Pericardium fibroblast (primary cell): ENCODE results near the gene NEU1. TPM values are rescaled to one million over a fixed set of nuclear protein-coding genes. Genes with fewer than 3 reads are reported as not detected.

Experiments used
- total RNA-seq: library from RNA; depleted of rRNA; stranded (reverse); fragments of >200 nt; gene quantifications from 2 replicates; pipeline ENCODE4 v1.2.3, GENCODE V29; 2015

Gene NEU1
- total RNA-seq: 55.6 and 65.6 TPM in 2 replicates

DNA sequence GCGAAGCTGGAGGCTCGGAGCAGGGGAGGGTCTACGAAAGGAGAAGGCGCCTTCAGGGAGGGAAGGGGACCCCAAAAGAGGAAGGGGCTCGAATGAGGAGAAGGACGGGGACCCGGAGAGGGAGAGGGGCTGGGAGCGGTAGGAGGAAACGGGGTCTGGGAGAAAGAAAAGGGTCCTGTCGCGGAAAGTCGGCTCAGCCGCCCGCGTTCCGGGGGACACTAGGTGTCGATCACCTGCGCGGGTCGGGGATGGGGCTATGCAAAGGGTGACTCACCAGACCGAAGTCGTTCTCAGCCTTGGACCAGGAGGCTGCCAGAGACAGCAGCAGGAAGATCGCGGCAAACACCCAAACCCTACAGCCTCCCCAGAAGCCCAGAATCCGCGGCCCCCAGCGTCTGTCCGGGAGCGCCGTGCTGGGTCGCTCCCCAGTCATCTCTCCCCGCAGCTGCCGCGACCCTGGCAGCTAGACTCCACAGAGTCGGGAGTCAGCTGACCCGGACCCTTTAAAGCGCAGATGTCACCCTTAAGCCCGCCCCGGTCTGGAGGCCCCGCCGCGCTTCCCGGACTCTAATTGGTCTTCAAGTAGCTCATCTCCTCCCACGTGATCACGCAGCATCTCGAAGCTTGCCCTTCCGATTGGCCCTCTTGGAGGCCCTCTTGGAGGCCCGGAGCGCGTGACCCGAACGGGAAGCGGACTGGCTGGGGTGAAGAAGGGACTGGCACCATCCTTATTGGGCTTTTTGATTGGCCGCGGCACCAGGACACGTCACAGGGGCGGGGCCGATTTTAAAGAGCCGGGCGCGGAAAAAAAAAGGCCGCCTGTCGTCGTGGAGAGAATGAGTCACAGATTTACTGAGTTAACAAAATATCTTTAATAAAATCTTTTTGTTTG, at the start of gene NEU1:
NEU1 (minus strand) TSS at position 478 of the 892 bp plus-strand sequence; CDS start at position 433, 45 bp downstream.

DNA sequence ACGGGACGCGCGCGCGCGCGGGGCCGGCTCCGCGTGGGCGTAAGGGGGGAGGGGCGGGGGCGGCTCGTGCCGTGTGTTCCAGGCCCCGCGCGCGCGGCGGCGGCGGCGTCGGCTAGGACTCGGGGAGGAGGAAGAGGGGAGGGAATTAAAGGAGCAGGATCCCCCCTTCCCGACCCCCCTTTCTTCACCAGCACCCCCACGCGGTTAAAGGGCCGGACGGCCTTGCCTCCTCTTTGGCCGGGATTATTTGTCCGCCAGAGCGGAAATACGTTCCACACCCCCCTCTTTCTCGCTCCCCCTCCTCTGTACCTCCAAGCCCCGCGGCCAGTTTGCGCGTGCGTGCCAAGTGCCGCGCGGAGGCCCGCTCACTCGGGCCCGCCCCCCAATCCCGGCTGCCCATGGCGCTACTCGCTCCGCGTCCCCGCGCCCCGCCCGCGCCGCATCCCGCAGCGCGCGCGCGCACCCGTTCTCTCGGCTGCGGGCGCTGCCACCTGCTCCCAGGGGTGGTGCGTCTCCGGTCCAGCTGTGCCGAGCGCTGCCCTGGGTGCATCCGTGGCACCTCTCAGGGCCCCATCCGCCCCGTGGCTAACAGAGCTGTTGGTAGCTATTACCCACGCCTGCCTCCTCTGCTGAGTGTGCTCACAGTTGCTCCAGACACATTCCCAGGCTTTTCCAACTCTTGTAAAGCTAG, 39.5 kb upstream of the NEU1 start, which contains the start of gene ZBTB12:
ZBTB12 (minus strand) TSS at position 134 of the 691 bp plus-strand sequence. CDS start 781 bp downstream, outside the sequence.

DNA sequence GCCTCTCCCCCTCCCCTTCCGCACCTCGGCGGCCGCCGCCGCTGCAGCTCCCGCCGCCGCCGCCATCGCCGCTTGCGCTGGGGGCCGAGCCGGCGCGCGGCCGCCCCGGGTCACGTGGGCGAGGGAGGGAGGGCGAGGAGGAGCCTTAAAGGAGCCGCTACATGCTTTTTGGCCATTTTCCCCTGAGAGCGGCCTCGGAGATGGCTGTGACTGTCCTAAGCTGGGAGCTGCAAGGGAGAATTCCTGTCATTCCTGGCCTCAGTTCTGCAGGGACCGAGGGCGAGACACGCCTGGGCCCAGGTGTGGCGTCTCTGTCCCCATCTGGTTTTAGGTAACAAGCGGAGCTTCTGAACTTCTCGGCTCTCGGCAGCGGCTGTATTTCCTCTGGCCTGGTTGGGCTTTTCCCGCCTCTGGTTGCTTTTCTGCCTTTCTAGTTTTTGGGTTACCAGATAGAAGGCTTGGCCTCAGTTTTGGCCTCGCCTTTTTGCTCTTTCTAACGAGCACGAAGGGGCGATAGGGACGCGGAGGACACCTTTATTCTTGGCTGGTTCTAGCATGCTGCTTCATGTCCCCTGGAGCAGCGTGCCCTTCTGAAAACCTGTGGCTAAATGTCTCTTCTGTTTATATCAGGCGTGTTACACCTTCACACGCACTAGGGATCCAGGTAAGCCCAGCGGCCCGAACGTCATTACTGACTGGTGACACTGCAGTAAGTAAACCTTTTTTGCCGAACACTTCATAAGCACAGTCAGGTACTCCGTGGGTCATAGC, 35.2 kb upstream of the NEU1 start, which contains the start of gene EHMT2:
EHMT2 (minus strand) TSS at position 87 of the 771 bp plus-strand sequence; CDS start at position 66, 21 bp downstream.

DNA sequence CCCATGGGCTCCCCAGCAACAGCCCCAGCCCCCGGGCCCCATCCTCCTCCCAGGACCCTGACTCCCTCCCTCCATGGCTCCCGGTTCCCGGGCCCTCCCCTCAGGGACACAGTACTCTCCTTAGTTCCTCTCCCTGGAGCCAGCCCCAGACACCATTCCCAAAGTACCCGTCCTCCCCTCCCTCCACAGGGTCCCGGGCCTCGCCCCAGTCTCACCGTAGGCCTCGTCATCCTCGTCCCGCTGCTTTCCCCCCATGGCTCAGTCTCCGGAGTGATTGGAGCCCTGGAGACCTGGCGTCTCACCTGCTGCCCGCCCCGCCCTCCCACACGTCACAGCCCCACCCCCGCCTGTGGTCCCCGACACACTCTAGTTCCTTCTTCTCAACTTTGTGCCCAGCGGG, 16.1 kb upstream of the NEU1 start, which contains the start of gene SLC44A4:
SLC44A4 (minus strand) TSS at position 272 of the 400 bp plus-strand sequence; CDS start at position 255, 17 bp downstream.

DNA sequence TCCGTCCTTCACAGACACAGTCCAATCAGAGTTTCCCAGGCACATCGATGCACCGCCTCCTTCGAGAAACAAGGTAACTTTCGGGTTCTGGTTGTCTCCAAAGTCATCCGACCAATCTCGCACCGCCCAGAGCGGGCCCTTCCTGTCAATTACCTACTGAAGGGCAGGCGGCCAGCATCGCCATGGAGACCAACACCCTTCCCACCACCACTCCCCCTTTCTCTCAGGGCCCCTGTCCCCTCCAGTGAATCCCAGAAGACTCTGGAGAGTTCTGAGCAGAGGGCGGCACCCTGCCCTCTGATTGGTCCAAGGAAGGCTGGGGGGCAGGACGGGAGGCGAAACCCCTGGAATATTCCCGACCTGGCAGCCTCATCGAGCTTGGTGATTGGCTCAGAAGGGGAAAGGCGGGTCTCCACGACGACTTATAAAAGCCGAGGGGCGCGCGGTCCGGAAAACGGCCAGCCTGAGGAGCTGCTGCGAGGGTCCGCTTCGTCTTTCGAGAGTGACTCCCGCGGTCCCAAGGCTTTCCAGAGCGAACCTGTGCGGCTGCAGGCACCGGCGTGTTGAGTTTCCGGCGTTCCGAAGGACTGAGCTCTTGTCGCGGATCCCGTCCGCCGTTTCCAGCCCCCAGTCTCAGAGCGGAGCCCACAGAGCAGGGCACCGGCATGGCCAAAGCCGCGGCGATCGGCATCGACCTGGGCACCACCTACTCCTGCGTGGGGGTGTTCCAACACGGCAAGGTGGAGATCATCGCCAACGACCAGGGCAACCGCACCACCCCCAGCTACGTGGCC, 35.1 kb downstream of the NEU1 start, which contains the start of gene HSPA1B:
HSPA1B (plus strand) TSS at position 453 of the 794 bp plus-strand sequence; CDS start at position 666, 213 bp downstream.

DNA sequence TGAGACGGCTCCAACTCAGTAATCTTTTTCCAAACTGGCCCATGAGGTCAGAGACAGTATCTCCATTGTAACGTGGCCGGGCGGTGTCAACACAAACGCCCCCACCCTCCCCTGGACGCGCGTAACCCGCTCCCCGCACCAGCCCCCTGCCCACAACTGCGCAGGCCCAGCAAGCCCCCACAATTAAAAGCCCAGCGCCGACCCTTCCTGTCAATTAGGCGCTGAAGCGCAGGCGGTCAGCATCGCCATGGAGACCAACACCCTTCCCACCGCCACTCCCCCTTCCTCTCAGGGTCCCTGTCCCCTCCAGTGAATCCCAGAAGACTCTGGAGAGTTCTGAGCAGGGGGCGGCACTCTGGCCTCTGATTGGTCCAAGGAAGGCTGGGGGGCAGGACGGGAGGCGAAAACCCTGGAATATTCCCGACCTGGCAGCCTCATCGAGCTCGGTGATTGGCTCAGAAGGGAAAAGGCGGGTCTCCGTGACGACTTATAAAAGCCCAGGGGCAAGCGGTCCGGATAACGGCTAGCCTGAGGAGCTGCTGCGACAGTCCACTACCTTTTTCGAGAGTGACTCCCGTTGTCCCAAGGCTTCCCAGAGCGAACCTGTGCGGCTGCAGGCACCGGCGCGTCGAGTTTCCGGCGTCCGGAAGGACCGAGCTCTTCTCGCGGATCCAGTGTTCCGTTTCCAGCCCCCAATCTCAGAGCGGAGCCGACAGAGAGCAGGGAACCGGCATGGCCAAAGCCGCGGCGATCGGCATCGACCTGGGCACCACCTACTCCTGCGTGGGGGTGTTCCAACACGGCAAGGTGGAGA, 47.4 kb downstream of the NEU1 start, which contains the start of the genes HSPA1A and HSPA1L:
HSPA1A (plus strand) TSS at position 519 of the 814 bp plus-strand sequence; CDS start at position 733, 214 bp downstream.
HSPA1L (minus strand) TSS at position 259 of the 814 bp plus-strand sequence. CDS start 3,311 bp downstream, outside the sequence.

Other genes starting within 250 kb of the NEU1 start
- 1.4 TPM in 1 of 2 replicates, not detected in the other for gene AIF1, start 247.6 kb downstream of the NEU1 start, total RNA-seq
- 71.2 and 71.5 TPM in 2 replicates for gene PRRC2A, start 242.1 kb downstream of the NEU1 start, total RNA-seq
- gene BAG6, start 210.2 kb downstream of the NEU1 start, total RNA-seq: 164 and 183 TPM in 2 replicates
- 0.51 and 3.2 TPM in 2 replicates for gene APOM, start 206.9 kb downstream of the NEU1 start, total RNA-seq
- 14.3 and 14.8 TPM in 2 replicates for gene C6orf47, start 202.0 kb downstream of the NEU1 start, total RNA-seq
- 13.4 and 15.3 TPM in 2 replicates for gene GPANK1, start 197.8 kb downstream of the NEU1 start, total RNA-seq
- gene CSNK2B, start 196.7 kb downstream of the NEU1 start, total RNA-seq: 205 and 210 TPM in 2 replicates
- 1.0 and 1.2 TPM in 2 replicates for gene LY6G5B, start 192.8 kb downstream of the NEU1 start, total RNA-seq
- 0.43 TPM in 1 of 2 replicates, not detected in the other for gene LY6G5C, start 181.8 kb downstream of the NEU1 start, total RNA-seq
- 25.7 and 29.2 TPM in 2 replicates for gene ABHD16A, start 159.5 kb downstream of the NEU1 start, total RNA-seq
- gene LY6G6F, start 156.0 kb downstream of the NEU1 start, total RNA-seq: not detected in 2 replicates
- not detected in 2 replicates for gene LY6G6D, start 147.5 kb downstream of the NEU1 start, total RNA-seq
- gene LY6G6C, start 141.1 kb downstream of the NEU1 start, total RNA-seq: not detected in 2 replicates
- not detected in 2 replicates for gene MPIG6B, start 139.4 kb downstream of the NEU1 start, total RNA-seq
- 70.2 and 88.5 TPM in 2 replicates for gene DDAH2, start 133.5 kb downstream of the NEU1 start, total RNA-seq
- 266 and 364 TPM in 2 replicates for gene CLIC1, start 126.3 kb downstream of the NEU1 start, total RNA-seq
- gene MSH5, start 122.8 kb downstream of the NEU1 start, total RNA-seq: 4.2 and 4.7 TPM in 2 replicates
- gene SAPCD1, start 100.2 kb downstream of the NEU1 start, total RNA-seq: 1.2 and 2.8 TPM in 2 replicates
- not detected in 2 replicates for gene VWA7, start 85.5 kb downstream of the NEU1 start, total RNA-seq
- gene VARS1, start 67.1 kb downstream of the NEU1 start, total RNA-seq: 44.9 and 47.3 TPM in 2 replicates
- 40.0 and 71.4 TPM in 2 replicates for gene LSM2, start 55.9 kb downstream of the NEU1 start, total RNA-seq
- 0.12 and 0.34 TPM in 2 replicates for gene HSPA1L, start 47.5 kb downstream of the NEU1 start, total RNA-seq
- 62.6 and 74.3 TPM in 2 replicates for gene HSPA1A, start 47.3 kb downstream of the NEU1 start, total RNA-seq
- gene HSPA1B, start 35.1 kb downstream of the NEU1 start, total RNA-seq: 94.5 and 110 TPM in 2 replicates
- gene SLC44A4, start 16.2 kb upstream of the NEU1 start, total RNA-seq: 0.51 TPM in 1 of 2 replicates, not detected in the other
- 32.1 and 55.8 TPM in 2 replicates for gene EHMT2, start 34.9 kb upstream of the NEU1 start, total RNA-seq
- 2.6 and 4.9 TPM in 2 replicates for gene ZBTB12, start 39.3 kb upstream of the NEU1 start, total RNA-seq
- gene C2, start 64.9 kb upstream of the NEU1 start, total RNA-seq: 1.2 and 9.6 TPM in 2 replicates
- 11.4 and 11.6 TPM in 2 replicates for gene CFB, start 83.3 kb upstream of the NEU1 start, total RNA-seq
- 73.6 and 83.6 TPM in 2 replicates for gene NELFE, start 96.2 kb upstream of the NEU1 start, total RNA-seq
- gene SKIC2, start 96.4 kb upstream of the NEU1 start, total RNA-seq: 34.1 and 37.6 TPM in 2 replicates
- 13.5 and 15.4 TPM in 2 replicates for gene DXO, start 109.3 kb upstream of the NEU1 start, total RNA-seq
- gene C4A, start 119.2 kb upstream of the NEU1 start, total RNA-seq: 6.9 and 30.7 TPM in 2 replicates
- 14.6 and 48.8 TPM in 2 replicates for gene C4B, start 152.0 kb upstream of the NEU1 start, total RNA-seq
- gene CYP21A2, start 175.6 kb upstream of the NEU1 start, total RNA-seq: 0.23 and 1.3 TPM in 2 replicates
- gene TNXB, start 246.5 kb upstream of the NEU1 start, total RNA-seq: 108 and 240 TPM in 2 replicates